Right lobe of liver (tissue), 4 donors: ENCODE results near the gene AGRN.

Experiments used
- POLR2A ChIP-seq: fragments of 450-650 bp; IDR thresholded peaks from one replicate; pipeline ENCODE4 v1.6.1; 2017; ENCODE audit warnings: antibody characterized with exemption, mild to moderate bottlenecking
- TF ChIP-seq, protein P1 (sequence below), 4 donors: fragments of 200-600 bp in 3 of 4; fragments of 450-650 bp in 1 of 4; IDR thresholded peaks; one replicate each; pipeline versions ENCODE4 v1.5.1 to v1.8.0; 2016 to 2022; ENCODE audit warnings: antibody characterized with exemption in 4 of 4, mild to moderate bottlenecking in 2 of 4
- donor health status: DM: no; HTN: no; CAD: no.
- donor health status: DM: no; HTN: no; CAD: no.
- donor health status: DM: no; HTN: yes; CAD: no.

DNA sequence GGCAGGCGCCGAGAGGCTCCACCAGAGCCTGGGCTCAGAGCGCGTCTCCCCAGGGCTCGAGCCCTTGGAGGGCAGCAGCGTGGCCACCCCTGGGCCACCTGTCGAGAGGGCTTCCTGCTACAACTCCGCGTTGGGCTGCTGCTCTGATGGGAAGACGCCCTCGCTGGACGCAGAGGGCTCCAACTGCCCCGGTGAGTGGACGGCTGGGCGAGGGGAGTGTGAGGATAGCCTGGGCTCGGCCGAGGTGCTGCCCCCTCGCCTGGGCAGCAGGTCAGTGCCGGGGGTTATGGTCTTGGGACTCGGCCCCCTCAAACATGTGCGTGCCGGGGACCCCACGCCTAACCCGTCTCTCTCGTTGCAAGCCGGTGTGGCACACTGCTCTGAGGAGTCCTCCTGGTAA lies 26.8 kb downstream of the AGRN start:
- TF ChIP-seq, protein P1, sequence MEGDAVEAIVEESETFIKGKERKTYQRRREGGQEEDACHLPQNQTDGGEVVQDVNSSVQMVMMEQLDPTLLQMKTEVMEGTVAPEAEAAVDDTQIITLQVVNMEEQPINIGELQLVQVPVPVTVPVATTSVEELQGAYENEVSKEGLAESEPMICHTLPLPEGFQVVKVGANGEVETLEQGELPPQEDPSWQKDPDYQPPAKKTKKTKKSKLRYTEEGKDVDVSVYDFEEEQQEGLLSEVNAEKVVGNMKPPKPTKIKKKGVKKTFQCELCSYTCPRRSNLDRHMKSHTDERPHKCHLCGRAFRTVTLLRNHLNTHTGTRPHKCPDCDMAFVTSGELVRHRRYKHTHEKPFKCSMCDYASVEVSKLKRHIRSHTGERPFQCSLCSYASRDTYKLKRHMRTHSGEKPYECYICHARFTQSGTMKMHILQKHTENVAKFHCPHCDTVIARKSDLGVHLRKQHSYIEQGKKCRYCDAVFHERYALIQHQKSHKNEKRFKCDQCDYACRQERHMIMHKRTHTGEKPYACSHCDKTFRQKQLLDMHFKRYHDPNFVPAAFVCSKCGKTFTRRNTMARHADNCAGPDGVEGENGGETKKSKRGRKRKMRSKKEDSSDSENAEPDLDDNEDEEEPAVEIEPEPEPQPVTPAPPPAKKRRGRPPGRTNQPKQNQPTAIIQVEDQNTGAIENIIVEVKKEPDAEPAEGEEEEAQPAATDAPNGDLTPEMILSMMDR (IDR thresholded peaks at IDR 0.05): no peak
- TF ChIP-seq POLR2A: no peak
